GM12864 (cell line): ENCODE measurements around the gene DNASE1L3.
"Not testable (repeated sequence)": the region's sequence is repeated elsewhere in the genome, so short reads cannot be mapped to it uniquely, and the experiment has no call there.

Experiments used
- DNase-seq: peaks from one replicate; pipeline ENCODE4 v3.0.0-alpha.2; 2011; ENCODE audit warnings: low read depth
- H3K4me3 ChIP-seq: 2 replicates; pipeline ENCODE4 v1.5.1; 2011; ENCODE audit warnings: mild to moderate bottlenecking, low read depth, low read length, control low read depth
- TF ChIP-seq, protein P1 (sequence below): IDR thresholded peaks from 2 replicates; pipeline ENCODE4 v1.5.1; 2011; ENCODE audit warnings: low read depth, mild to moderate bottlenecking, moderate library complexity, low read length, control low read depth, inconsistent platforms; ENCODE audit errors: missing control alignments

DNASE1L3 gene

DNA sequence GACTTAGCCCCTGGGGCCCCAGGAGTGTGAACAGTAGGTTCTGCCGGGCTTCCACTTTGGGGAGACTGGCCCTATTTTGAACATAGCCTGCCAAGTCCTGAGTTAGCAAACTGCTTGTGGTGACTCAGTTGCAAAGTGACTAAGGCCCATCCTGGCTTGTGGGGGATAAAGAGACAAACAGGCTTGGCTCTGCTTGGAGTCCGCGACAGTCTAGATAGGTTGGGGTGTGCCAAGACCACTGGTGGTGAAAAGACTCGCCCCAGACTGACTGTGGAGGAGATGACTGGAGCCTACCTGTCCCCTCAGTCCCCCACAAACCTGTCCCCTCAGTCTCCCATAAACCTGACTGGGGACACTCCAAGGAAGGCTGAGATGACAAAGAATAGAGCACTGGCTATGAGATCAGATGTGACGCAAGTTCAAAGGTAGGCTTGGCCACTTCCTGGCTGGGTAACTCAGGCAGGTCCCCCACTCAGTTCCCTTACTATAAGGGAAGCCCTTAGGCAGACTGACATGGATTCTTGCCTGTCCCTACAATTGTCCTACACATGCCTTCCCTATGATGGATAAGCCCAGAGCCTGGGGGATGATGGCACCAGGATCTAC lies 4.3 kb downstream of the DNASE1L3 start:
- TF ChIP-seq, protein P1, sequence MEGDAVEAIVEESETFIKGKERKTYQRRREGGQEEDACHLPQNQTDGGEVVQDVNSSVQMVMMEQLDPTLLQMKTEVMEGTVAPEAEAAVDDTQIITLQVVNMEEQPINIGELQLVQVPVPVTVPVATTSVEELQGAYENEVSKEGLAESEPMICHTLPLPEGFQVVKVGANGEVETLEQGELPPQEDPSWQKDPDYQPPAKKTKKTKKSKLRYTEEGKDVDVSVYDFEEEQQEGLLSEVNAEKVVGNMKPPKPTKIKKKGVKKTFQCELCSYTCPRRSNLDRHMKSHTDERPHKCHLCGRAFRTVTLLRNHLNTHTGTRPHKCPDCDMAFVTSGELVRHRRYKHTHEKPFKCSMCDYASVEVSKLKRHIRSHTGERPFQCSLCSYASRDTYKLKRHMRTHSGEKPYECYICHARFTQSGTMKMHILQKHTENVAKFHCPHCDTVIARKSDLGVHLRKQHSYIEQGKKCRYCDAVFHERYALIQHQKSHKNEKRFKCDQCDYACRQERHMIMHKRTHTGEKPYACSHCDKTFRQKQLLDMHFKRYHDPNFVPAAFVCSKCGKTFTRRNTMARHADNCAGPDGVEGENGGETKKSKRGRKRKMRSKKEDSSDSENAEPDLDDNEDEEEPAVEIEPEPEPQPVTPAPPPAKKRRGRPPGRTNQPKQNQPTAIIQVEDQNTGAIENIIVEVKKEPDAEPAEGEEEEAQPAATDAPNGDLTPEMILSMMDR = no peak
- H3K4me3 ChIP-seq = no peak overlapping the region
- no peak for DNase-seq

DNA sequence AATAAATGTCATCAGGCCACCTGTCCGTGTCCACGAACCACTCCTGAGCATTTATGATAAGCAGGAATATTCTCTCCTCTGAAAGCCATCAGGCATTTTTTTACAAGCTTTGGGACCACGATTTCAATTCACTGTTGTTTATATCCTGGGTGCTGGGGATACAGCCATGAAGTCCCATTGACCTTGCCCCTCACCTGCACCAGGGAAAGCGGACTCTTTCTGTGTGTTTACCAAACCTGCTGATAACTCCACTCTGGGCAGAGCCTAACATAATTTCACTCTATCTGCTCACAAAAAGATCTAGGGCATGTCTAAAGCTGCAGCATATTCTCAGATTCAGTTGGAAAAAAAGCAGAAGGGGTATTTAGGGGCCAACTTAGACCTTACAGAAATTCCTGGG lies 4.8 kb downstream of the DNASE1L3 start:
- DNase-seq = no peak
- no peak overlapping the region for H3K4me3 ChIP-seq
- TF ChIP-seq, protein P1 = no peak

GRCh38 chr3:58204720-58205119 lies 6.1 kb downstream of the DNASE1L3 start:
- TF ChIP-seq, protein P1 = no peak
- H3K4me3 ChIP-seq = no peak overlapping the region
- no peak for DNase-seq

- TF ChIP-seq, protein P1 = no peak
- H3K4me3 ChIP-seq = no peak overlapping the region
- DNase-seq = no peak
Measured at GRCh38 chr3:58203541-58203940, 7.2 kb downstream of the DNASE1L3 start.

- TF ChIP-seq, protein P1 = no peak
- DNase-seq = no peak
- H3K4me3 ChIP-seq = no peak overlapping the region
Measured at GRCh38 chr3:58202917-58203360, 7.8 kb downstream of the DNASE1L3 start.

DNA sequence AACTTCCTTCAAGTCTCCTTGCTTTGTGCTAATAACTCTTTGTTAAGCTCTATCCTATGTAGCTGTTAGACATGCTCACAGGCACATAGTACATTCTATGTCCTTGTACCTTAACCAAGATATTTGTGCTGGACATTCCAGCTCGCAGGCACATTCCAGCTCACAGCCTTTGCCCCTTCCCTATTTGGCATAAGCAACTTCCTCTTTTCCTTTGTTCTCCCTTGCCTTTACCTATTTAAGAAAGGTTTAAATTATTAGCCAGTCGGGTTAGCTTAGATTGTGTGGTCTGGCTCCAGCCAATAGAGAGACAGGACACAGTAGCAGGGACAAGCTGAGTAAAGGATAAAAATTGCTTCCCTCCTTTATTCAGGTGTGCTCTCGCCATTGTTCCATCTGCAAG lies 9.3 kb downstream of the DNASE1L3 start:
- not testable (repeated sequence) for DNase-seq

DNA sequence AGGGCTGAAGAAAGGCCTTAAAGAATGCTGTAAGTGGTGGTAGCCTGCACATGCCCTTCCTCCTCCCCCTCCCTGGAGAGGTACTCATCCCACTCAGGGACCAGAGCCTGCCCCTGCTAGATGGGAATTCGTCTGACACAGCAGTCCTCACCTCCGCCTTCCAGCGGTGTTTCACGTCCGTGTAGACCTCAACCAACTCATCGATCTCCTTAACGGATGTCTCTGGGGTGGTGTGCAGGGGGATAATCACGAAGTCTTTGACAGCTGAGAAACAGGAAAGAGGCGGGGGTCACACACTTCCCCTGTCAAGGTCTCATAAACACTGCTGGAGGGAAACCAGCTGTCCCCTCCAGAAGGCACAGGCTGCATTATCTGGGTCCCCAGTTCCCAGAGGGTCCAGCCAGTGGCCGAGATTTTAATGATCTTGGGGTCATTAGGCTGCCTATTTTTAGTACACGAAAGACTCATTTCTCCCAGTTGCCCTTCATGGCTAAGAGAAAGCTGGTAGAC lies 9.9 kb downstream of the DNASE1L3 start:
- TF ChIP-seq, protein P1 = no peak
- no peak for DNase-seq
- no peak overlapping the region for H3K4me3 ChIP-seq

More for the DNA sequence above, 9.3 kb downstream of the DNASE1L3 start:
- H3K4me3 ChIP-seq = not testable (repeated sequence)
